HG03442 (cell line): ENCODE results near the gene ADAM23.
"Not testable (repeated sequence)": the region's sequence is repeated elsewhere in the genome, so short reads cannot be mapped to it uniquely, and the experiment has no call there.

Source experiments
- ATAC-seq: cut with Tn5 transposase; IDR thresholded peaks from one replicate; pipeline ENCODE4 v1.9.1; 2021; ENCODE audit warnings: mild to moderate bottlenecking, moderate library complexity; ENCODE audit not compliant: unreplicated experiment

Gene ADAM23, protein sequence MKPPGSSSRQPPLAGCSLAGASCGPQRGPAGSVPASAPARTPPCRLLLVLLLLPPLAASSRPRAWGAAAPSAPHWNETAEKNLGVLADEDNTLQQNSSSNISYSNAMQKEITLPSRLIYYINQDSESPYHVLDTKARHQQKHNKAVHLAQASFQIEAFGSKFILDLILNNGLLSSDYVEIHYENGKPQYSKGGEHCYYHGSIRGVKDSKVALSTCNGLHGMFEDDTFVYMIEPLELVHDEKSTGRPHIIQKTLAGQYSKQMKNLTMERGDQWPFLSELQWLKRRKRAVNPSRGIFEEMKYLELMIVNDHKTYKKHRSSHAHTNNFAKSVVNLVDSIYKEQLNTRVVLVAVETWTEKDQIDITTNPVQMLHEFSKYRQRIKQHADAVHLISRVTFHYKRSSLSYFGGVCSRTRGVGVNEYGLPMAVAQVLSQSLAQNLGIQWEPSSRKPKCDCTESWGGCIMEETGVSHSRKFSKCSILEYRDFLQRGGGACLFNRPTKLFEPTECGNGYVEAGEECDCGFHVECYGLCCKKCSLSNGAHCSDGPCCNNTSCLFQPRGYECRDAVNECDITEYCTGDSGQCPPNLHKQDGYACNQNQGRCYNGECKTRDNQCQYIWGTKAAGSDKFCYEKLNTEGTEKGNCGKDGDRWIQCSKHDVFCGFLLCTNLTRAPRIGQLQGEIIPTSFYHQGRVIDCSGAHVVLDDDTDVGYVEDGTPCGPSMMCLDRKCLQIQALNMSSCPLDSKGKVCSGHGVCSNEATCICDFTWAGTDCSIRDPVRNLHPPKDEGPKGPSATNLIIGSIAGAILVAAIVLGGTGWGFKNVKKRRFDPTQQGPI

DNA sequence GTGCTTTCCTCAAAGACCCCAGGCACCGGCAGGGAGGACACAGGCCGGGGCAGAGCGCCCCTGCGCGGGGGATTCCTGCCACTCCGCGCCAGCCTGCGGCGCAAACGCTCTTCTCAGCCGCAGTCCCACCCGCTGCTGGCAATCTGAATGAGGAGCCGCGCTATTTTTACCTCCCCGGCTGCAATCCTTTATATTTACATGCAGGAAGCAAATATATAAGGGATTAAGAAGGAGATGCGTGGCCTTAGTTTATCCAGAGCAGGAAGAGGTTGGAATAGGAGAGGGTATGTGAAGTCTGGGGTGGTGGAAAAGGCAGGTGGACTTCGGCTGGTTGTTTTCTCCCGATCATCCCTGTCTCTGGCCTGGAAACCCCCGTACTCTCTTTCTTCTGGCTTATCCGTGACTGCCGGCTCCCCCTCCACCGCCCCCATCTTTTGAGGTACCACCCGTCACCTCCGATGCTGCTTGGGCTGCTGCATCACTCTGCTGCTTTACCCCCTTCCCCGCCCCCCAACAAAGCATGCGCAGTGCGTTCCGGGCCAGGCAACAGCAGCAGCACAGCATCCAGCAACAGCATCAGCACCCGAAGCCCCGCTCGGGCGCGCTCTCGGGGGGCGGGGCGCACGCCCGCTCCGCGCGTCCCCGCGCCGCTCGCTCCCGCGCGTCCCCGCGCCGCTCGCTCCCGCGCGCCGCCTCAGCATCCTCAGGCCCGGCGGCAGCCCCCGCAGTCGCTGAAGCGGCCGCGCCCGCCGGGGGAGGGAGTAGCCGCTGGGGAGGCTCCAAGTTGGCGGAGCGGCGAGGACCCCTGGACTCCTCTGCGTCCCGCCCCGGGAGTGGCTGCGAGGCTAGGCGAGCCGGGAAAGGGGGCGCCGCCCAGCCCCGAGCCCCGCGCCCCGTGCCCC, at the start of gene ADAM23:
ADAM23 (plus strand) TSS at position 700 of the 902 bp plus-strand sequence. CDS start 335 bp downstream, outside the sequence.
- ATAC-seq = peak; percentile 52

DNA sequence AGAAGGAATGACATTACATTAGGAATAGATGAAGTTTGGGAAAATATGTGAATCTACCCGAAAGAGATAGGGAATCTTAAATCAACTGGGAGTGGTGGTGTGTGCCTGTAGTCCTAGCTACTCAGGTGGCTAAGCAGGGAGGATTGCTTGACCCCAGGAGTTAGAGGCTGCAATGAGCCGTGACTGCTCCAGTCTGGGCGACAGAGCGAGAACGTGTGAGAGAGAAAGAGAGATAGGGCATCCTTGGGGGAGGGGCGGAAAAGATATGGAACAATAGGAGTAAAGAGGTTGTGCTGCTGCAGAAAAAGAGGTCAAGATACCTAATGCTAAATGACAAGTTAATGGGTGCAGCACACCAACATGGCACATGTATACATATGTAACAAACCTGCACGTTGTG, 47.1 kb upstream of the ADAM23 start:
- ATAC-seq = no peak

DNA sequence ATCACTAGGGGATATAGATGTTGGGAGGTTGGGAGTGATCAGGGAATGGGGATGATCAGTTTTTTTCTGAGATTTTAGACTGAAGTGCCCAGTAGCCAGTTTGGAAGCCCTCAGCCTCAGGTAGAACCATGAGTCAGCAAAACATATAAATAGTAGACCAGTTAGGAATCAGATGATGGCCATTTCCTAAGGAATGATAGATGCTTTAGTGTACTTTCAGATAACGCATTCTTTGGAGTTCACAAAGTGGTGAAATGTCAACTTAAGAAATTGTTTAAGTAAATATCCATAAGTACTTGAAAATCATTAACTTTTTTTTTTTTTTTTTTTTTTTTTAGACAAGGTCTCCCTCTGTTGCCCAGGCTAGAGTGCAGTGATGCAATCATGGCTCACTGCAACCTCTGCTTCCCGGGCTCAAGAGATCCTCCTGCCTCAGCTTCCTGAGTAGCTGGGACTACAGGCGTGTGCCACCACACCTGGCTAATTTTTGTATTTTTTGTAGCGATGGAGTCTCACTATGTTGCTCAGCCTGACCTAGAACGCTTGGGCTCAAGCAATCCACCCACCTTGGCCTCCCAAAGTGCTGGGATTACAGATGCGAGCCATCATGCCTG, 40.3 kb upstream of the ADAM23 start:
- ATAC-seq = not testable (repeated sequence)

DNA sequence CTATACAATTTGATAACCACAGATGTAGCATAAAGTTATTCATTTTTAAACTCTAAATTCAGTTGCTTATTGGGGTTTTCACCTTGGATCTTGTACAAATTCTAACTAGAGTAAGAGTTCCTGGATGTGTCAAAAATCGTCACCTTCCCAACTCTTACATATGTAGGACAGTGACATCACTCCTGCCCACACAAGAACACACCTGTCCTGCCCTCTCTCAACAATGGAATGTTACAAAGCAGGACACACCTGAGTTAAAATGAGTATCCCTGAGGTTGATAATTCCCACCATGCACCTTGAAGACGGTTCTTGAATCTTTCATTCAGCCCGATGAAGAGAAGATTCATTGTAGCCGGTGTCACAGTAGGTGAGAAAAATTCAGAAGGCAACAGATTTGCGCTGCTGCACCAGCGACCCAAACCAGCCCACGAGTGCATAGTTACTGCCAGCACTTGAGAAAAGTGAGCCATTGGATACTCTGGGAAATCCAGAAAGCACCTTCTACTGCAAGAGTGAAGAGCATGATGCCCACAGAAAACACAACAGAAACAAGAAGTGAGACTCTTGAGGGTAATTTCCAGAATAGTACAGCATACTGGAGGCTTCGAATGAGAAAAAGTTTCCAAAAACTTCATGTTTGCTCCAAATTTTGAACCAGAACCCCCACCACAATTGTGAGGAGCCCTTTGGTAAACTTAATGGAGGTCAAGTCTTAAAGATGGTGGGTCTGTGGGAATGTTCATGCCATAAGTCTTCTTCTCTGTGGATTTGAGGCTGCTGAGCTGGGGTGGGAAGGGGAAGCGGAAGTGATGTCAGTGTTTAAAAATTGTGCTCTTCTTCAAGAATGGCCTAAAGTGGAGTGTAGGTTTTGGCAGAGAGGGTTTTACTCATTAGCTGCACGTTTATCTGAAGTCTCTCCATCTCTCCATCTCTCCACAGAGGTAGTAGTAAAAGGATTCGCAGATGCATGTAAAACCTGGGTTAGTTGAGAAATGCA, 34.7 kb upstream of the ADAM23 start:
- ATAC-seq = peak; percentile 91

DNA sequence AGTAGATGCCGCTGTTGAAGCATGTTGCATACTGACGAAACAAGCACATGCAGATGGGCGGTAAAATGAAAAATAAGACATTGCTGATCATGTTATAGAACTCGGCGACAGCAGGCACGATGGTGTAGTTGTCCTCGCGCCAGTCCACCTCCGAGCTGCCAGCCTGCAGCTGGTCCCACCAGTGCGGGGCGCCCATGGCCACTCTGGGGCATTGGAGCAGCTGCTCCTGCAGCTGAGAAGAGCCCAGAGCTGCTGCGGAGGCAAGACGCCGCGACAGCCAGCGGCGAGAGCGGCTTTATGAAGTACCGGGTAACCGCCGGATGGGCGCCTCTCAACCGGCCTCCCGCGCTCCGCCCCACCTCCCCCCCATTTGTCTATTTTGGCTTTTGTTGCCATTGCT, 32.6 kb upstream of the ADAM23 start:
- ATAC-seq = no peak

DNA sequence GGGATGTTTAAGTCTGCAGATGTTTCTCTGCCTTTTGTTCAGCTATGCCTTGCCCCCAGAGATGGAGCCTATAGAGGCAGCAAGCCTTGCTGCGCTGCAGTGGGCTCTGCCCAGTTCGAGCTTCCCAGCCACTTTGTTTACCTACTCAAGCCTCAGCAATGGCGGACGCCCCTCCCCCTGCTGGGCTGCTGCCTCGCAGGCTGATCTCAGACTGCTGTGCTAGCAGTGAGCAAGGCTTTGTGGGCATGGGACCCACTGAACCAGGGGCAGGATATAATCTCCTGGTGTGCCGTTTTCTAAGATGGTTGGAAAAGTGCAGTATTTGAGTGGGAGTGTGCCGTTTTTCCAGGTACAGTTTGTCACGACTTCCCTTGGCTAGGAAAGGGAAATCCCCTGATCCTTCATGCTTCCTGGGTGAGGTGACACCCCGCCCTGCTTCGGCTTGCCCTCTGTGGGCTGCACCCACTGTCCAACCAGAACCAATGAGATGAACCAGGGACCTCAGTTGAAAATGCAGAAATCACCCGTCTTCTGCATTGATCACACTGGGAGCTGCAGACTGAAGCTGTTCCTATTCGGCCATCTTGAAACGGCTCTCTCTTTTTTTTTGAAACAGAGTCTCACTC, 27.6 kb upstream of the ADAM23 start:
- no peak for ATAC-seq

DNA sequence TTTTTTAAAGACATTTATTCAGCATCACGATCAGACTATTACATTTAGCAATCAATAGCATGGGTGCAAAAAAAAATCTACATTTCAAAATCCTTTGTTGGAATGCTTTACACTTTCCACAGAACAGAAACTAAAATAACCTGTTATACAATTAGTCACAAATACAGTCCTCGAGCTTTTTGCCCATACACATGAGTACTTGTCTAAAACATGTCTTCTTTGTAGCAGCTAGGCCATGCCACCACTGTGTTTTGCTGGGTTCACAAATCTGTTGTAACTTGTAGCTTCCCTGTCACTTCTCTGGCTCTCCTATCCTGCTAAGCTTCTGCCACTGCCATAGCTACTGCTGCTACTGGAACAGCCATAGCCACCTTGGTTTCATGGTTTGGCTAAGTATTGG, 24.4 kb upstream of the ADAM23 start:
- no peak for ATAC-seq

DNA sequence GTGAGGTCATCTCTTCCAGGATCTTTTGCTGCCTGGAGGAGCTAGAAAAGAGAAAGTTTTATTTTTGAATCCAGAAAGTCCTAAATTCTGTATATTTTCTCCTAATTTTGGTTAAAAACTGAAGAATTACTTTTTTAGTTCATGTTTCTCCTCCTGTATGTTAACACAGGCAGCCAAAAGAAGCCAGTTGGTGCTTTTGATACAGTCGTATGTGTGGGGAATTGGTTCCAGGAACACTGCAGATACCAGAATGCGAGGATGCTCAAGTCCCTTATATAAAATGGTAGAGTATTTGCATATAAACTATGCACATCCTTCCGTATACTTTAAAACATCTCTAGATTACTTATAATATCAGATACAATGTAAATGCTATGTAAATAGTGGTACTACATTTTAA, 22.6 kb upstream of the ADAM23 start:
- ATAC-seq = no peak

DNA sequence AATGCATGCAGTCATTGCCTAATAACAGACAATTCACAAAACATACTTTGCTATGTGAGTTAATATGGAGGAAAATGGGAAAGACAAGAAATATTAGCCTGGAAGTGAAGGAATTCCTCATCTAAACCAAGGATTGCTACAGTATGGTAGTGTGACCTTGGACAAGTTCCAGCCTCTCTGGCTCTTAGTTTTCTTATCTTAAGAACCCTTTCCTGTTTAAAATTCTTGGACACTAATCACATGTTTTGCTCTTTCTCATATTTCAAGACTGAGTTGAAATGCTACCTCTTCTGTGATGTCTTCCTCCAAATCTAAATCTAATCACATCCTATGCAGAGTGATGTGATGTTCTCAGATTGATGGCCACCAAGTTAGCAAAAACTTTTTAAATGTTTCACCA, 20.8 kb upstream of the ADAM23 start:
- no peak for ATAC-seq

DNA sequence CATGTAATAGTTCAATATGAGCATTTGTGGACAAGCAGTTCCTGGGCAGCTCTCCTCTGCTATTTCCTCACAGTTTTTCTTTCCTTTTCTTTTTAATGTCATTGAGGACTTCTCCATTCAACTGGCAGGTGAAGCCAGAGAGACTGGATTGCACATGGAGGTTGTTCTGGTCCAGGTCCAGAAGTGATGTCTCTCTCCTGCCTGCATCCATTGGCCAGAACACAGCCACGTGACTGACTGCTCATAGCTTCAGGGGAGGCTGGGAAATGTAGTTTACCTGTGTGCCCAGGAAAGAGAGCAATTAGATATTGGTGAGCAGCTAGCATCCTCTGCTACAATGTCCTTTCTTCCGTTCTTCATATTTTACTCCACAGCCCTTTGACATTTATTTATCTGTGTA, 20.2 kb upstream of the ADAM23 start:
- peak; percentile 58 for ATAC-seq

DNA sequence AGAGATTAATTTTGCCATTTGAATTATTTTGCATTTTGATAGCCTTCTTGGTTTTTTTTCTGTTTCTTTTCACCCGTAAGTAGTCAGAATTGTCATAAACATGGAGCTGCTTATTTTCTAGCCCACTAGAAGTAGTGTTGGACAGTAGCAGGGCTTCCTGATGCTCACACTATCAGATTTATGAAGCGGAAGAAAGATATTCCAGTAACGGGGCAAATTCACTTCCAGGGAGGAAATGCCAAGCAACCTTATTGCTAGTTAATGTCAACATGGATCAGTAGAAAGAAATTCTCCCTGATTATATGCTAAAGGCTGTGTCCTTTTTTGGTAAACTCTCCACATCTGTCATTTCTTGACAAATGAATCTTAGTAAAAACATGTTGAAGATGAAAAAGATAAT, 19.2 kb upstream of the ADAM23 start:
- no peak for ATAC-seq

DNA sequence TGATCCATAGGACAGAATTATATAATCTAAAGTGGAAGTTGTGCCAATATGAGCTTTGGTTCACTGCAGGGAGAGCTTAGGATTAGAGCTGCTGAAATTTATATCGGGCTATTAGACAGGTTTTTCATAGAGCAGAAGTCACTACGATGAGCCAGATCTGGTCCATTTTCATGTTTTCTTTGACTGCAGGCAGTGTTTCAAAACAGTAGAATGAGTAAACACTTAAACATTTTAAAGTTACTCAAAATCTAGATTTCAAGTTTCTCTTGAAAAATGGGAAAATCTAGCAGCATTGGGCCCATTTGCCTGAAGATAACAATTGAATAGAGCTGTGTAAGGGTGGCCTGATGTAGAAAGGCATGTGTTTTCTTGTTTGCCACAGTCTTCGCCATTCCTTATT, 14.5 kb upstream of the ADAM23 start:
- ATAC-seq = no peak

DNA sequence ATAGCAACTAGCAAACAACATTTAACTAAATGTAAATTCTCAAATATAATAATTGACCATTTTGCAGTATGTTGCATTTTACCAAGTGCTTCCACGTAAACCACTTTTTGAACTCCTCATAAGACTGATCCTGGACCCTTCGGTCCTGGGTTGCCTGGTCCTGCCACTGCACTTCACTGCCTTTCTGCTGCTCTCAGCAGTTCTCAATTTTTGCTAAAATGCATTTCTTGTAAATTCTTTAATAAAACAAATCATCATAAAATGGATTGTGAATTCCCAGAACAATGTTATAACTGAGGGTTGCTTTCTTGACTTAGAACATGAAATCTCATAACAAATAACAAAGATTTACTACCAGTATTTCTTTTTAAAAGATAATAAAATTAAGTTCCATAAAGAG, 12.9 kb upstream of the ADAM23 start:
- no peak for ATAC-seq

DNA sequence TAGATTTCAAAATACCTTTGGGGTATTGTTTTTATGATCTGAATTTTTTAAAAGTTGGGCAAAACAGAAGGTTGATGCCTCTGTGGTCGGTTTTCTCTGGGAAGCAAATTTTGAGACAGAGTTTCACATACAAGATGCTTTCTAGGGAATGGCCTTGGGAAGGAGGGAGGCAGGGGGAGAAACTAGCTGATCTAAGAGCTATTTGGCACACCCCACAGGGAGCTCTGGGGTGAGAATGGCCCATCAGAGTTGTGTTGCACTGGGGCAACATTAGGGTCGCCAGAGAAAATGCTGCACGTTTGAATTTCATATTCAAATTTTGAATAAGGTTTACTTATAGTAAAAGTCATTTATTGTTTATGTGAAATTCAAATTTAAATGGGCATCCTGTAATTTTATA, 11.9 kb upstream of the ADAM23 start:
- no peak for ATAC-seq

DNA sequence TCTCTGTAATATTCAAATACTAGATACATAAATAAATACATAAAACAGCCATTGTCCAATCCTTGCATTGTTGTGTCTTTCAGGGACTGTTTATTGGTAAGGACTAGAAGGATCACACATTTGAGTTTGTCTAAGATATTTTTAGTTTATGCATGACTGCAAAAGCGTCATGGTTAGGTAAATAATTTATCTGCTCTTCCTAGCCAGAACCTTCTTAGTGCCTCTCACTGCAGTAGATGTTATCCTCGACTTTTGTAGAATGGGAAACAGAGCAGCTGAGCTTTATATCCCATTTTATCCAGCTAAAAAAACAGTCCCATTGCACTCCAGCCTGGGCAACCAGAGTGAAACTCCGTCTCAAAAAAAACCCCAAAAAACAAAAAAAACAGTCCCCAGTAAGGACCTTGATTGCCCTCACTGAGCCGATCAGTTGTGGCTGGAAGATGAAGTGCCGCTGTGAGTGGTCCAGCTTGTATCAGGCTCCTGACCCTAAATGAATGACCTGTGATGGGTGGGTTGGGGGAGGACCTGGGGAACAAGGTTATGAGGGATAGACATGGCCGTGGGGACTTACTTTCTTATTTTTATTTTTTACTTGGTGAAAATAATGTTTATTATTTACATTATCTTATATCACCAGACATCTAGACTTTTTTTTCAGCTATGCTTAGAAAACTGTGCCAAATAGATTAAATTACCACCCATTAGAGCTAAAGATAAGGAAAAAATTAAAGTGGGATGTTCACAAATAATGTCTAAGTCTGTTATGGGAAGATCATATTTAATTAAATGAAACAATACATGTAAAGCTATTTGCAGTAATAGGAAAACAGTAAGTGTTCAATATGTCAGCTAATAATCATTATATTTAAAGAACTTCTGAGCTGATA, 10.9 kb upstream of the ADAM23 start:
- no peak for ATAC-seq

DNA sequence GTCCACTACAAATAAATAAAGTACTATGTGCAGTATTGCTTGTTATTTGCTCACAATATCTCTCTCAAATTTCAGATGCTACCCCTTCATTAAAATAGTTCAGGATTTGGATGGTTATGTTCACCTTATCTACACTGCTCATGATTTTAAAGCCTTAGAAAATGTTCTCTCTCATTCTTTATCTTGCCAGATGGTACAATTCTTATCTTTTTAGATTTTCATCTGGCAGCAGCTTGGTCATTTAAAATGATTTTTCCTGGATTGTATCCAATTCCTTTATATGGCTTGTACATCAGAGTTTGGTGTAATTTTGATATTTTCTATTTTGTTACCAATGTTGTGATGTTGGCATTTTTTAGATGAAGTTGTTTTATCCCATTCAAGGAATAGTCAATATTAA, 10.1 kb upstream of the ADAM23 start:
- ATAC-seq = no peak

DNA sequence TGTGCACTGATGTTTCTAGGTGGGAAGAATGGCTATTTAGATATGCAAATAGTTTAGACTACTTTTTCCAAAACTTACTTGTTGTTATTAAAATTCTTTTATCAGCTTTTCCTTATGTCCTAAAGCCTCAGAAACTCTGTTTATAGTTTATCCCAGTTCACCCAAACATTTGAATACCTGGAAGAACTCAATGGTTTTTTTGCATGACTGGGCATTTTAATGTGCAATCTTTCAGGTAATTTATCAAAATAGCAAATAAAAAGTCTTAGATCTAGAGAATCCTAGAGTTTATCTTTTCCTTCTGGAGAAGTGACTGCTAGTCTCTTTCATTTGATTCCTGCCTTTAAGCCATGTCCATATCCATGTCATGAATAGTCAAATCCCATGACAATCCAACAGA, 9.6 kb upstream of the ADAM23 start:
- ATAC-seq = no peak

DNA sequence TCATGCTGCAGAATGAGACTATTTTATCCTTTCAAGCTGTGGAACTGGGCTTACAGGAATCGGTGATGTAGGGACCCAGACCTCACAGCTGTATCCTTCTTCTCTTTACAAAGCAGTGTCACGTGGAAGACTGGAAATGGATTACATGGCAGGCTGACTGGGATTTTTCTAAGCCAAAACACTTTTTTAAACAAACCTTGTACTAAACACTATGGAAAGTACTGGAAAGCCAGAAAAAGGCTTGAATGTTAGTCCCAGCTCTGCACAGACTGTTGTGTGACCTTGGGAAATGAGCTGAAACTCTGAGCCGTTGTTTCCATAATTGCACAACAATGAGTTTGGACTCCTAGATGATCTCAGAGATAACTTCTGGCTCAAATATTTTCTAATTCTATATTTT, 7.6 kb upstream of the ADAM23 start:
- no peak for ATAC-seq
